ENCODE measurements around the gene CASZ1.

DNA sequence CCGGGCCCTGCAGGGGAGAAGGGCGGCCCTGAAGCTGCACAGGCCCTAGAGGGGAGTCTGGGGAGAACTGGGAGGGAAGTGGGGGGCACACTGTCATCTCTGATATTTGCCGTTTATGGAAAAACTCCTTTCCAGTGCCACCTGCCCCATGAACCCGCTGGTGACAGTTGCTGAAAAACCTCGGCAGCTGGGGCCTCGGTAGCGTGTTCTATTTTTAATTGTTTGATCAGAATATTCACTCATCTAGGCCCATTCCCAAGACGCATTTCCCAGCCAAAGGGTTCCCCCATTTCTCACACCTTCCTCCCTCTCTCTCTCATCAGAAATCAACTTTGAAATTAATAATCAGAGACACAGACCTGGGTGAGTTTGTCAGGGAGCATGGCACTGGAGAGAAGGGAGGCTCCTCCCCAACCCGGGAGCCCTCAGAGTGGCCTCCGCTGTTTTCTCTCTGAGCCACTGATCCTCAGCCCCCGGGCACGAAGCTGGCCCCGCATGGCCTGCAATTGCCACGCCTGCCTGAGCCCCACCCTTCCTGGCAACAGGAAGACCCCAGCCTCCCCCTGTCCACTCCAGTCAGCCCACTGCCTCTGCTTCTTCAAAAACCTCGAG lies 111.1 kb downstream of the CASZ1 start:
- TF ChIP-seq, protein P1, sequence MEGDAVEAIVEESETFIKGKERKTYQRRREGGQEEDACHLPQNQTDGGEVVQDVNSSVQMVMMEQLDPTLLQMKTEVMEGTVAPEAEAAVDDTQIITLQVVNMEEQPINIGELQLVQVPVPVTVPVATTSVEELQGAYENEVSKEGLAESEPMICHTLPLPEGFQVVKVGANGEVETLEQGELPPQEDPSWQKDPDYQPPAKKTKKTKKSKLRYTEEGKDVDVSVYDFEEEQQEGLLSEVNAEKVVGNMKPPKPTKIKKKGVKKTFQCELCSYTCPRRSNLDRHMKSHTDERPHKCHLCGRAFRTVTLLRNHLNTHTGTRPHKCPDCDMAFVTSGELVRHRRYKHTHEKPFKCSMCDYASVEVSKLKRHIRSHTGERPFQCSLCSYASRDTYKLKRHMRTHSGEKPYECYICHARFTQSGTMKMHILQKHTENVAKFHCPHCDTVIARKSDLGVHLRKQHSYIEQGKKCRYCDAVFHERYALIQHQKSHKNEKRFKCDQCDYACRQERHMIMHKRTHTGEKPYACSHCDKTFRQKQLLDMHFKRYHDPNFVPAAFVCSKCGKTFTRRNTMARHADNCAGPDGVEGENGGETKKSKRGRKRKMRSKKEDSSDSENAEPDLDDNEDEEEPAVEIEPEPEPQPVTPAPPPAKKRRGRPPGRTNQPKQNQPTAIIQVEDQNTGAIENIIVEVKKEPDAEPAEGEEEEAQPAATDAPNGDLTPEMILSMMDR (IDR thresholded peaks at IDR 0.05) = no peak
- no peak for TF ChIP-seq EP300 (IDR thresholded peaks at IDR 0.05)
- no peak for TF ChIP-seq POLR2A (IDR thresholded peaks at IDR 0.05)
